ENCODE data around the gene KLF13.
A peak's percentile ranks its signal among the peaks of the same experiment; 100 is the strongest.

The KLF13 gene

GRCh38 chr15:31325595-31326155 lies 960 bp upstream of the KLF13 start:
- peak overlapping the region; percentile 64 for H3K4me3 ChIP-seq (replicated peaks; ENCODE audit: low read depth, low read length)
- TF ChIP-seq, protein P1, sequence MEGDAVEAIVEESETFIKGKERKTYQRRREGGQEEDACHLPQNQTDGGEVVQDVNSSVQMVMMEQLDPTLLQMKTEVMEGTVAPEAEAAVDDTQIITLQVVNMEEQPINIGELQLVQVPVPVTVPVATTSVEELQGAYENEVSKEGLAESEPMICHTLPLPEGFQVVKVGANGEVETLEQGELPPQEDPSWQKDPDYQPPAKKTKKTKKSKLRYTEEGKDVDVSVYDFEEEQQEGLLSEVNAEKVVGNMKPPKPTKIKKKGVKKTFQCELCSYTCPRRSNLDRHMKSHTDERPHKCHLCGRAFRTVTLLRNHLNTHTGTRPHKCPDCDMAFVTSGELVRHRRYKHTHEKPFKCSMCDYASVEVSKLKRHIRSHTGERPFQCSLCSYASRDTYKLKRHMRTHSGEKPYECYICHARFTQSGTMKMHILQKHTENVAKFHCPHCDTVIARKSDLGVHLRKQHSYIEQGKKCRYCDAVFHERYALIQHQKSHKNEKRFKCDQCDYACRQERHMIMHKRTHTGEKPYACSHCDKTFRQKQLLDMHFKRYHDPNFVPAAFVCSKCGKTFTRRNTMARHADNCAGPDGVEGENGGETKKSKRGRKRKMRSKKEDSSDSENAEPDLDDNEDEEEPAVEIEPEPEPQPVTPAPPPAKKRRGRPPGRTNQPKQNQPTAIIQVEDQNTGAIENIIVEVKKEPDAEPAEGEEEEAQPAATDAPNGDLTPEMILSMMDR (IDR thresholded peaks at IDR 0.05; ENCODE audit: low read length, missing control alignments) = no peak
- no peak for DNase-seq (ENCODE audit: low read depth)

- TF ChIP-seq, protein P1 (IDR thresholded peaks at IDR 0.05; ENCODE audit: low read length, missing control alignments) = no peak
- peak; percentile 64 for DNase-seq (ENCODE audit: low read depth)
- peak overlapping the region; percentile 69 for H3K4me3 ChIP-seq (replicated peaks; ENCODE audit: low read depth, low read length)
These were observed 437 bp downstream of the KLF13 start for GRCh38 chr15:31326875-31327668.

DNA sequence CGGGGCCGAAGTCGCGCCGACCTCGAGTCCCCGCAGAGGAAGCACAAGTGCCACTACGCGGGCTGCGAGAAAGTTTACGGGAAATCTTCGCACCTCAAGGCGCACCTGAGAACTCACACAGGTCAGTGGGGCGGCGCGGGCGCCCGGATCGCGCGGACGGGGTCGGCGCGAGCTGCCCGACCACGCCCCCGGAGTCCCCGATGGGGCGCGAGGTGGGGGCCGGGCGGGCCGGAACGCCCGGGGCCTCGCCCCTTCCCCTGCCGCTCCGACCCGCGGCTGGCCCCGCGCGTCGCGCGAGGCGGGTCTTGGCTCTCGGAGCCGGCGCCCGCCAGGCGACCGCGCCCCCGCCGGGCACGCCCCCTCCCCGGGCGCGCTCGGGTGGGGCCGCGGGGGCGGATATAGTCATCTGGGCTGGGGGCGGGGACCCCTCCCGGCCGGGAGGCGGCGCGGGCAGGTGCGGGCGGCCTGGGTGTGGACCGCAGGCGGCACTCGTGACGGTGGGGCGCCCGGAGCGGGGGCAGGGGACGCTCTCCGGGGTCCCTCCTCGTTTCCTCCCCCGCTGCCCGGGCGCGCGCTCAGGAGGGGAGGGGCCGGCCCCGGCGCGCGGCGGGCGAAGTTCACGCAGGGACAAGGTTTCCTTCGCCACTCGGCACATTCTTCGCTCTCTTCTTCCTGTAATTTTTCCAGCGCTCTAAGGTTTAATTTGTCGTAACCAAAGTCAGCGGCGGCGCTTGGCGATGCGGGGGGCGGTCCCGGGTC lies 1.2 kb downstream of the KLF13 start:
- peak; percentile 43 for DNase-seq (ENCODE audit: low read depth)
- peak overlapping the region; percentile 69 for H3K4me3 ChIP-seq (replicated peaks; ENCODE audit: low read depth, low read length)
- TF ChIP-seq, protein P1 (IDR thresholded peaks at IDR 0.05; ENCODE audit: low read length, missing control alignments) = no peak

DNA sequence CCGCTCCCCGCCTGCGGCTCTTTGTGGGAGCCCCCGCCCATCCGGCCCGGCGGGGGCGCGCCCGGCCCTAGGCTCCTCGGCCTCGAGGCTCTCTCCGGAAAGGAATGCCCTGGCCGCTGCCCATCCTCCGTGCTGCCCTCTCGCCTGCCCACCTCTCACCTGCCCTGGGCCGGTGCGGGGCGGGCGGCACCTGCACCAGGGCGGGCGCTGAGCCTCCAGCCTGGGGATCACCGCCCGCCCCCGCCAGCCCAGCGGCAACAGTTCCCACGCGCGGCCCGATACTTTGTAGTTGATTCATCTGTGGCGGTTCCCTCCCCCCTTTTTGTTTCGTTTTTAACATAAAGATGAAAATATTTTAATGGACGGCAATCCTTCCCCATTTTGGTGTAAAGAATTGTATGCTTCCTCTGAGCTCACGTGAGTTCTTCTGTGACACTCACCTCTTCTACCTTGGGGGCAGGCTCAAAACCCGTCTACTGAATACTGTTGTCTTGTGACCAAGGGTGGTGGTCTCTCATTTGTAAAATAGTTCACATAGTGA lies 1.9 kb downstream of the KLF13 start:
- DNase-seq (ENCODE audit: low read depth) = peak; percentile 29
- peak overlapping the region; percentile 69 for H3K4me3 ChIP-seq (replicated peaks; ENCODE audit: low read depth, low read length)
- TF ChIP-seq, protein P1 (IDR thresholded peaks at IDR 0.05; ENCODE audit: low read length, missing control alignments) = no peak

- DNase-seq (ENCODE audit: low read depth) = no peak
- TF ChIP-seq, protein P1 (IDR thresholded peaks at IDR 0.05; ENCODE audit: low read length, missing control alignments) = no peak
- peak overlapping the region; percentile 69 for H3K4me3 ChIP-seq (replicated peaks; ENCODE audit: low read depth, low read length)
These were observed 2.5 kb downstream of the KLF13 start for GRCh38 chr15:31328969-31329639.

GRCh38 chr15:31329640-31330010 lies 3.0 kb downstream of the KLF13 start:
- DNase-seq (ENCODE audit: low read depth) = no peak
- peak overlapping the region; percentile 69 for H3K4me3 ChIP-seq (replicated peaks; ENCODE audit: low read depth, low read length)
- TF ChIP-seq, protein P1 (IDR thresholded peaks at IDR 0.05; ENCODE audit: low read length, missing control alignments) = no peak

Data from fibroblast of pulmonary artery (primary cell).